Endothelial cell of umbilical vein (primary cell): ENCODE data around the gene GRXCR2. TPM values are rescaled to one million over a fixed set of nuclear protein-coding genes. Genes with fewer than 3 reads are reported as not detected.

Source experiments
- BruUV-seq: library from RNA; stranded (reverse); fragments of 400-500 nt; replicated peaks from 2 replicates; lab custom pipeline; 2021; lab: Mats Ljungman, UMichigan
- CTCF ChIA-PET: fragments of 300-600, 350-600 bp; sonication (Branson Sonifier 250); formaldehyde crosslinking; loops from one replicate; lab custom pipeline; 2021; ENCODE audit warnings: antibody characterized with exemption, inconsistent platforms; lab: Charles Lee
- POLR2A ChIA-PET: fragments of 300-600, 350-600 bp; sonication (Branson Sonifier 250); formaldehyde crosslinking; loops from one replicate; lab custom pipeline; 2021; ENCODE audit warnings: antibody characterized with exemption, inconsistent platforms; lab: Charles Lee
- DNase-seq: peaks from one replicate; pipeline ENCODE4 v3.0.0-alpha.2; 2011; ENCODE audit warnings: low read depth, low spot score
- FAIRE-seq: peaks from 2 replicates; lab custom pipeline; 2011; peaks lifted over from hg19 to GRCh38; lab: Jason Lieb, UNC
- H2AFZ ChIP-seq: 2 replicates; pipeline ENCODE4 v1.6.0; 2012; ENCODE audit warnings: low read depth, low read length, control low read depth, inconsistent platforms
- H3K27ac ChIP-seq: 2 replicates; pipeline ENCODE4 v1.5.1; 2011; ENCODE audit warnings: low read depth, mild to moderate bottlenecking, control low read depth, low read length, moderate library complexity; ENCODE audit not compliant: insufficient read depth
- H3K27me3 ChIP-seq, 2 experiments: 2 replicates each; pipeline versions ENCODE4 v1.6.0 to v1.6.1; 2011; ENCODE audit warnings: low read length in 2 of 2, mixed read lengths in 1 of 2; ENCODE audit not compliant: control insufficient read depth in 2 of 2, insufficient read depth in 2 of 2
- H3K36me3 ChIP-seq, 2 experiments: 2 replicates in 1 of 2; 3 replicates in 1 of 2; pipeline ENCODE4 v1.5.1; 2011; ENCODE audit warnings: low read length in 2 of 2, mild to moderate bottlenecking in 1 of 2, moderate library complexity in 1 of 2; ENCODE audit not compliant: control insufficient read depth in 2 of 2, insufficient read depth in 2 of 2; ENCODE audit errors: extremely low read depth in 1 of 2
- H3K4me1 ChIP-seq: 3 replicates; pipeline ENCODE4 v1.5.1; 2011; ENCODE audit warnings: mild to moderate bottlenecking, low read length; ENCODE audit not compliant: control insufficient read depth, insufficient read depth; ENCODE audit errors: extremely low read depth
- H3K4me2 ChIP-seq: 2 replicates; pipeline ENCODE4 v1.6.1; 2011; ENCODE audit warnings: low read length, control low read depth, mixed read lengths; ENCODE audit not compliant: insufficient read depth
- H3K4me3 ChIP-seq, 3 experiments: fragments of 200-600 bp in 1 of 3; sonication (generic), shearing (Covaris generic) in 1 of 3; replicated peaks in 1 of 3; 2 replicates each; pipeline ENCODE4 v1.5.1; 2011 to 2016; ENCODE audit warnings: control low read depth in 3 of 3, low read length in 3 of 3, mild to moderate bottlenecking in 2 of 3, inconsistent platforms in 1 of 3, low read depth in 1 of 3, moderate library complexity in 1 of 3; ENCODE audit not compliant: insufficient read depth in 1 of 3
- H3K79me2 ChIP-seq: 2 replicates; pipeline ENCODE4 v1.6.0; 2012; ENCODE audit warnings: low read length, inconsistent platforms; ENCODE audit not compliant: control insufficient read depth, insufficient read depth
- H3K9ac ChIP-seq: replicated peaks from 2 replicates; pipeline ENCODE3; 2011; ENCODE audit warnings: low read length, control low read depth; ENCODE audit not compliant: insufficient read depth; ENCODE audit errors: extremely low read depth
- H3K9me1 ChIP-seq: replicated peaks from 3 replicates; pipeline ENCODE4 v1.6.0; 2011; ENCODE audit warnings: mild to moderate bottlenecking, low read length; ENCODE audit not compliant: control insufficient read depth, insufficient read depth; ENCODE audit errors: extremely low read depth
- H3K9me3 ChIP-seq: replicated peaks from 2 replicates; pipeline ENCODE4 v1.5.1; 2012; ENCODE audit warnings: low read length, inconsistent platforms; ENCODE audit not compliant: control insufficient read depth, insufficient read depth
- H4K20me1 ChIP-seq: replicated peaks from 2 replicates; pipeline ENCODE3; 2011; ENCODE audit warnings: mild to moderate bottlenecking, low read length; ENCODE audit not compliant: control insufficient read depth, insufficient read depth; ENCODE audit errors: extremely low read depth
- EZH2 ChIP-seq: IDR thresholded peaks from 2 replicates; pipeline ENCODE4 v1.6.1; 2012; ENCODE audit warnings: borderline replicate concordance, low read depth, mild to moderate bottlenecking, moderate library complexity, low read length, inconsistent platforms; ENCODE audit not compliant: severe bottlenecking
- FOS ChIP-seq: IDR thresholded peaks from 2 replicates; pipeline ENCODE4 v1.6.1; 2011; ENCODE audit warnings: mild to moderate bottlenecking, low read length, moderate library complexity, borderline replicate concordance; ENCODE audit not compliant: insufficient read depth
- GATA2 ChIP-seq: IDR thresholded peaks from 2 replicates; pipeline ENCODE4 v1.7.0; 2011; ENCODE audit warnings: low read depth, mild to moderate bottlenecking, moderate library complexity, mixed read lengths, low read length; ENCODE audit not compliant: insufficient read length, insufficient read depth
- JUN ChIP-seq: IDR thresholded peaks from 2 replicates; pipeline ENCODE4 v1.6.1; 2011; ENCODE audit warnings: borderline replicate concordance, low read depth; ENCODE audit not compliant: insufficient read length, insufficient read depth
- MYC ChIP-seq: IDR thresholded peaks from one replicate; pipeline ENCODE4 v1.6.1; 2011; ENCODE audit warnings: mild to moderate bottlenecking, low read depth, low read length
- POLR2A ChIP-seq: IDR thresholded peaks from 2 replicates; pipeline ENCODE4 v1.6.1; 2012; ENCODE audit warnings: low read depth, mild to moderate bottlenecking, control low read depth, low read length
- POLR2AphosphoS5 ChIP-seq: IDR thresholded peaks from 2 replicates; pipeline ENCODE4 v1.6.1; 2012; ENCODE audit warnings: low read depth, mild to moderate bottlenecking, control low read depth, low read length, moderate library complexity; ENCODE audit not compliant: insufficient read depth
- dilution Hi-C: fragments of 300-500 bp; cut with MboI; formaldehyde crosslinking; loops from one replicate; pipeline ENCODE4 v1.15.0; 2019; ENCODE audit warnings: low sequenced_read_pairs; ENCODE audit not compliant: extremely low pct_ligation_motif_present
- intact Hi-C: fragments of 100-400 bp; cut with micrococcal nuclease; formaldehyde crosslinking; loops from one replicate; pipeline ENCODE4 v1.10.0; 2022
- polyA plus RNA-seq, 4 experiments: library from polyadenylated mRNA; depleted of rRNA in 3 of 4; stranded (reverse) in 3 of 4; unstranded in 1 of 4; fragments of >200 nt; gene quantifications; 2 replicates each; pipeline versions ENCODE4 v1.2.1 to v1.2.3, GENCODE V29; 2011 to 2012; ENCODE audit warnings: missing spikeins in 1 of 4
- total RNA-seq: library from RNA; stranded (reverse); gene quantifications from 2 replicates; pipeline ENCODE4 v1.2.3, GENCODE V29; 2021
- TF ChIP-seq, protein P1 (sequence below), 2 donors: IDR thresholded peaks; 1 replicate in 1 of 2; 2 replicates in 1 of 2; pipeline ENCODE4 v1.5.1; 2011; ENCODE audit warnings: low read length in 2 of 2, mild to moderate bottlenecking in 2 of 2, moderate library complexity in 2 of 2, control low read depth in 1 of 2, inconsistent platforms in 1 of 2, low read depth in 1 of 2; ENCODE audit not compliant: insufficient read depth in 1 of 2; ENCODE audit errors: extremely low read depth in 1 of 2
- TF ChIP-seq, protein P2 (sequence below): IDR thresholded peaks from 2 replicates; pipeline ENCODE4 v1.6.1; 2011; ENCODE audit not compliant: insufficient read depth, insufficient read length

GRXCR2 gene
- total and polyA plus RNA-seq, 2 donors (not counting 3 experiments of a cell fraction or from before 2014, with no cell fraction given) = not detected

DNA sequence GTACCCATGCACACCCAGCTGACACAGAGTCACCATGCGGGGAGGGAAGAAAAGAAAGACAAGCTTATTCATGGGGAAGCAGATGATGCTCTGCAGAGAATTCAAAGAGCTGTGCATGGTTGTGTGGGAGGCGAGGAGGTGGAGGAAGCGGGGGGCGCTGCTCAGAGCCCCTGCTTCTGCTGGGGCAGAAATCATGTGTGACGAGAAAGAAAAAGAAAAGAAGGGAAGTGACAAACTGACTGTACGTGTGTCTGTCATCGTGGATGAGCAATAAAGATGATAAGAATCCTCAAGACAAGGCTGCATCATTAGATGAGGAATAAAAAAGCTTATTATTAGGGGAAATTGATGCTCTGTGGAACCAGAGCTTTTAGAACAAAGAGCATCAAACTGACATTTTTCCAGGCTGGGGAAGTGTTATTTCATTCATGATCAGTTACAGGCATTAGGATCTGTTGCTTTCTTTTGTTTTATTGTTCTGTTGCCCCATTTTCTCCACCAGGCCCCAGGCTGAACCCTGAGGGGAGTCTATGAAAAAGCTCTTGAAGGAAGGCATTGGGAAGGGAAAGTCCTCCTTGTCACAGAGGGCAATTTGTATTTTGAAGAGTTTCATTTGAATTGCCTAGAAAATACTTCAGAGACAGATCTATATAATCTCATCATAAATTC, 43.3 kb upstream of the GRXCR2 start:
- no peaks in the 10 kb centered on the region for H3K36me3 ChIP-seq
- FAIRE-seq (no peak), DNase-seq (no peak)
- intact Hi-C loops = no loop called here
- CTCF ChIA-PET = interaction anchor here (0.8 kb wide), 1 partner anchor 9 kb away, joined by 3 read pairs; no protein-coding TSS in a partner anchor
- peaks cover 0 to 2% of the 10 kb centered on the region in 2 experiments for H3K27me3 ChIP-seq
- no peak overlapping the region for H3K4me2 ChIP-seq
- no TSS peak for BruUV-seq
- no peaks in the 10 kb centered on the region for H3K9me3 ChIP-seq
- no peaks in the 10 kb centered on the region for H3K4me1 ChIP-seq
- no peaks in the 10 kb centered on the region for H3K79me2 ChIP-seq
- H3K9me1 ChIP-seq = no peaks in the 10 kb centered on the region
- no peak overlapping the region for H3K4me3 ChIP-seq
- dilution Hi-C loops = no loop called here
- POLR2A ChIA-PET = no interaction called here
- no peaks in the 10 kb centered on the region for H4K20me1 ChIP-seq
- no peak for TF ChIP-seq POLR2A
- TF ChIP-seq, protein P1, sequence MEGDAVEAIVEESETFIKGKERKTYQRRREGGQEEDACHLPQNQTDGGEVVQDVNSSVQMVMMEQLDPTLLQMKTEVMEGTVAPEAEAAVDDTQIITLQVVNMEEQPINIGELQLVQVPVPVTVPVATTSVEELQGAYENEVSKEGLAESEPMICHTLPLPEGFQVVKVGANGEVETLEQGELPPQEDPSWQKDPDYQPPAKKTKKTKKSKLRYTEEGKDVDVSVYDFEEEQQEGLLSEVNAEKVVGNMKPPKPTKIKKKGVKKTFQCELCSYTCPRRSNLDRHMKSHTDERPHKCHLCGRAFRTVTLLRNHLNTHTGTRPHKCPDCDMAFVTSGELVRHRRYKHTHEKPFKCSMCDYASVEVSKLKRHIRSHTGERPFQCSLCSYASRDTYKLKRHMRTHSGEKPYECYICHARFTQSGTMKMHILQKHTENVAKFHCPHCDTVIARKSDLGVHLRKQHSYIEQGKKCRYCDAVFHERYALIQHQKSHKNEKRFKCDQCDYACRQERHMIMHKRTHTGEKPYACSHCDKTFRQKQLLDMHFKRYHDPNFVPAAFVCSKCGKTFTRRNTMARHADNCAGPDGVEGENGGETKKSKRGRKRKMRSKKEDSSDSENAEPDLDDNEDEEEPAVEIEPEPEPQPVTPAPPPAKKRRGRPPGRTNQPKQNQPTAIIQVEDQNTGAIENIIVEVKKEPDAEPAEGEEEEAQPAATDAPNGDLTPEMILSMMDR (IDR thresholded peaks at IDR 0.05; ENCODE audit: extremely low read depth in 1 of 2, insufficient read depth in 1 of 2, low read depth in 1 of 2, low read length in 2 of 2) = no peak
- no peak for TF ChIP-seq MYC
- TF ChIP-seq GATA2 = no peak
- no peak for TF ChIP-seq FOS
- TF ChIP-seq EZH2 = no peak
- TF ChIP-seq JUN = no peak
- TF ChIP-seq POLR2AphosphoS5 = no peak
- TF ChIP-seq, protein P2, sequence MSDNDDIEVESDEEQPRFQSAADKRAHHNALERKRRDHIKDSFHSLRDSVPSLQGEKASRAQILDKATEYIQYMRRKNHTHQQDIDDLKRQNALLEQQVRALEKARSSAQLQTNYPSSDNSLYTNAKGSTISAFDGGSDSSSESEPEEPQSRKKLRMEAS = no peak
- H2AFZ ChIP-seq = no peak overlapping the region
- H3K9ac ChIP-seq = no peak overlapping the region
- H3K27ac ChIP-seq = no peak overlapping the region
